HG03280 (cell line): Measurements from ENCODE around the gene NNT.
"Not testable (repeated sequence)": the region's sequence is repeated elsewhere in the genome, so short reads cannot be mapped to it uniquely, and the experiment has no call there.

Experiments used
- ATAC-seq: cut with Tn5 transposase; IDR thresholded peaks from one replicate; pipeline ENCODE4 v1.9.1; 2021; ENCODE audit warnings: mild to moderate bottlenecking, moderate library complexity; ENCODE audit not compliant: unreplicated experiment

NNT gene

GRCh38 chr5:43663916-43664315, 60.9 kb downstream of the NNT start:
- ATAC-seq, result no peak

- ATAC-seq, result no peak
Observed at GRCh38 chr5:43664501-43665040, 61.6 kb downstream of the NNT start.

GRCh38 chr5:43665749-43666148, 62.8 kb downstream of the NNT start:
- not testable (repeated sequence) for ATAC-seq

DNA sequence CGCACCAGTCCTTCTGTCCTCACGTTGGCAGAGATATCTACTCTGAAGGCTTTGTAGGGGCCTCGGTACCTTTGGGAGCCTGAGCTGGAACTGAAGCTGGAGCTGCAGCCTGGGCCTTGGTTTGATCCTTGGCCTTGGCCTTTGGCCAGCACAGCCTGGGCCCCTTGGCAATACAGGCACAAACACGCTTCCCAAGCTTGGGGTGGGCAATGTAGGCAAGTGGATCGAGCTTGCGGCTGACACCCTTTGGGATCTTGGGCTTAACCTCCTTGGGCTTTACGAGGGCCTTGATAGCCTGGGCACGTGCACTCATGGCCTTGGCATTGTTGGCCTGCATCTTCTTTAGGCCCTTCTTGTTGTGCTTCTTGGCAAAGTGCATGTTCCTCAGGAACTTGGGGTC, 63.7 kb downstream of the NNT start:
- not testable (repeated sequence) for ATAC-seq

- not testable (repeated sequence) for ATAC-seq
Observed at GRCh38 chr5:43667379-43667778, 64.4 kb downstream of the NNT start.

- no peak for ATAC-seq
Observed at GRCh38 chr5:43674536-43674935, 71.6 kb downstream of the NNT start.

DNA sequence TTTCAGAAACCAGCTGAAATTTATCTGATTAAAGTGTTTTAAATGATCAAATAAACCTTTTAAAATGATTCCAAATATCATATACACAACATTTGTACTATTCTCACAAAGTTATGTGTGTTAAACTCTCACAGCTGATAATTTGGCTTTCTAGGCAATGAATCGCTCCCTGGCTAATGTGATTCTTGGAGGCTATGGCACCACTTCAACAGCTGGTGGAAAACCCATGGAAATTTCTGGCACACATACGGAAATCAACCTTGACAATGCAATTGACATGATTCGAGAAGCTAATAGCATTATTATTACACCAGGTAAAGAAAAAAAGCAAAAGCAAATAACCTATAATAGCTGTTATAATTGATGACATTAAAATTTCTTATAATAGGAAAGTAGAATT, 72.4 kb downstream of the NNT start:
- no peak for ATAC-seq

GRCh38 chr5:43676083-43676840, 73.3 kb downstream of the NNT start:
- ATAC-seq, result no peak

GRCh38 chr5:43677253-43677652, 74.3 kb downstream of the NNT start:
- ATAC-seq, result no peak

DNA sequence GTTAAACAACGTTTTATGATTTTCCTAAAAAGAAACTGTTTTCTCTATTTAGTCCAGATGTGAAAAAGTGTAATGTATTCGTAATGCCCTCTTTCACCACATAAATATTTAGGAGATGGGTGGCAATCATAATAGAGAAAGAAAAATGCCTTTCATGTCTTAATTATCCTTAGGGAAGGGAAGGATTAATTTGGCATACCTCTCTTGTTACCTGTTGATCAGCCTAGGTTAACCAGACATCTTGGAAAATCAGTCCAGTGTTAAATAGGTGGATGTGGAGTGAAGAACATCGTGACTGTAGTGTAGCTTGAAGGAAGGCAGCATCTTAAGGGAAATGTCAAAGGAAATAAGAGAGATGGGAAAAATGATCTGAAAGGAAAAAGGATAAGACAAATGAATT, 76.2 kb downstream of the NNT start:
- no peak for ATAC-seq

GRCh38 chr5:43680286-43680685, 77.3 kb downstream of the NNT start:
- ATAC-seq, result no peak

DNA sequence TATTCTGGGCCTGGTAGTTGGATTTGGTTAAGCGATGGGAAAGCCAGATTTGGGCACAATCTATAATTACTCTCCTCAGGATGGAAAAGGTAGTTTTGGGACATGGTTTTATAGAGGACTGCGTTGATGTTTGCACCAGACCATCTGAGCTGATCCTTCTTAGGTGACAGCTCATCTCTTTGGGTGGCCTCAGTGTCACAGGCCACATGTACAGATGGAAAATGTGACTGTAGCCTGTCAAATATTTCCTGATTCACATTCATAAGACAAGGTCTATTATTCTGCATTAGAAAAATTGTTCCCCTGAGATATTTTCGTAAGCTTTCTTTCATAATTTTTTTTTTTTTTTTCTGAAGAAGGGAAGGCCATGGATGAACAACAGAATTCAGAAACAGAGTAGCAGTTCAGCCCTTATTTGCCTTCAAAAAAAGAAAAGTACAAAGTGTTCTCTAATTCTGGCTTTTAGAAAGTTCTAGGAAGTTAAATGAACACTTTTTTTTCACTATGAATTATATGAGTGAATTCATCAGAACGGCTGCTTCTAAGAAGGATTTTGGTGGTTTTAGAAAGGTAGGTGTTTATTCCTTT, 81.0 kb downstream of the NNT start:
- no peak for ATAC-seq

DNA sequence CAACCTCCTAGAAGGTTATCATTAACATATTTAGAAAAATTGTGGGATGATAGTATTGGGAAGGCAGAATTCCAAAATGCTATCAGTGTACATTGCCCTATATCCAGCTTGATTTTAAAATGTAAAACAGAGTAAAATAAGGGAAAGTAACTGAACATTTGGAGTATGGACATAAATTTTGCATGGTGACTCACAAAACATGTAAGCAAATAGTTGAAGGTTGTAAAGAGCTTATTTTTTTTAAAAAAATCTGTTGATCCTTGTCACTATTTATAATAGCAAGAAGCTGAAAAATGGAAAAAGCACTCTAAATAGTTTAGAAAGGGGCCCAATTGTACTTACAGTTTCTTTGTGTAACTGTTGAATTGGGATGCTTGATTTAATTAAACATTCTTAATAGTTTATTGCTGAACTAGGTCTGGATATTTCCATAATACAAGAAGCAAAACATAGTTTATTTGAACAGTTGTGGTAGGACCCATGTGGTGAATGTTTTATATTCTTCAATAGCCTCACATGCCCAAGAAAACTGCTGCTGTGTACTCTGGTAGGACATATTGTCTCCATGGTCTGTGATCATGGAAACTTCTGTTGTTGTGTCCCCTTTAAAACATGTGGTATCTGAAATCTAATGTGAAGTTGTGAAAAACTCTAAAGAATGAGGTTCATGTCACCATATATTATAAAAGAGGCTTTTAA, 82.4 kb downstream of the NNT start:
- ATAC-seq, result no peak

GRCh38 chr5:43687275-43687674, 84.3 kb downstream of the NNT start:
- no peak for ATAC-seq

DNA sequence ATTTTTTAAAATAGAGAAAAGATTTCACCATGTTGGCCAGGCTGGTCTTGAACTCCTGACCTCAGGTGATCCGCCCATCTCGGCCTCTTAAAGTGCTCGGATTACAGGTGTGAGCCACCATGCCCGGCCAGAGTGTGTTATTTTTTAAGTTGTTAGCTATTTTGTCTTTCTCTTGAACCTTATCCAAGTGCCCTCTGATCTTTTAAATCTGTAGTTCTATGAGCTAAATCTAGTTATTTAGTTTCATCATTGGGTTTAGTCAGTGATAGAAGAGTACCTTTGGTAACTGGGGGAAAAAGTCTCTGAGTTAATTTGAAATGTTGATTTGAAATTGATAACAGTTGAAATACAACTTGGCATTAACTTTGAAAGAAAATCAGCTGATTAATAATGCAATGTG, 88.3 kb downstream of the NNT start:
- no peak for ATAC-seq

- ATAC-seq, result no peak
Observed at GRCh38 chr5:43691893-43692292, 88.9 kb downstream of the NNT start.

DNA sequence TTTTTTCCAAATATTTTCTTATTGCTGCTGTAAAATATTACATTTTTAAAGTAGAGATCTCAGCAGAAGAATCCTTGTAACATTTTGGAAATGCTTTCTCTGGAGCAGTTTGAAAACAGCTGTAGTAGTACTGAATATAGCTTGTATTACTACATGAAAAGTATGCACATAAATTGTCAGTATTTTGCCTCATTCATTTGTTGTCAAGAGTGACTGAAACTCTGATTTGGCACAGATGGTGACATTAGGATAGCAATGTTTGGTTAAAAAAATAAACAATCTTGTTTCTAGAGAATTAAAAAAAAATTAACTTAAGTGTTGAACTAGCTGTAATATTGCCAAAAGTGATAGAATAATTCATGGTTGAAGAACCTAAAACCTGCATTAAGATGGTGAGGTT, 90.4 kb downstream of the NNT start:
- no peak for ATAC-seq

DNA sequence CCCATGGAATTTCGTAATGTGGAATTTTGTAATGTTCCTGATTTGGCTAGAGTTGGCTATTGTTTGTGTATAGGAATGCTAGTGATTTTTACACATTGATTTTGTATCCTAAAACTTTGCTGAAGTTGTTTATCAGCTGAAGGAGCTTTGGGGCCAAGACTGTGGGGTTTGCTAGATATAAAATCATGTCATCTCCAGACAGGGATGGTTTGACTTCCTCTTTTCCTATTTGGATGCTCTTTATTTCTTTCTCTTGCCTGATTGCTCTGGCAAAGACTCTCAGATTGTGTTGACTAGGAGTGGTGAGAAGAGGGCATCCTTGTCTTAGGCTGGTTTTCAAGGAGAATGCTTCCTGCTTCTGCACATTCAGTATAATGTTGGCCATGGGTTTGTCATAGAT, 91.0 kb downstream of the NNT start:
- ATAC-seq, result no peak

DNA sequence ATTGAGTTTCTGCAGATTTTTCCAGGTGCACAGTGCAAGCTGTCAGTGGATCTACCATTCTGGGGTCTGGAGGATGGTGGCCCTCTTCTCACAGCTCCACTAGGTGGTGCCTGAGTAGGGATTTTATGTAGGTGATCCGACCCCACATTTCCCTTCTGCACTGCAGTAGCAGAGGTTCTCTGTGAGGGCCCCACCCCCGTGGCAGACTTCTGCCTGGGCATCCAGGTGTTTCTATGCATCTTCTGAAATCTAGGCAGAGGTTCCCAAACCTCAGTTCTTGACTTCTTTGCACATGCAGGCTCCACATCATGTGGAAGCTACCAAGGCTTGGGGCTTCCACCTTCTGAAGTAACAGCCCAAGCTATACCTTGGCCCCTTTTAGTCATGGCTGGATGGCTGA, 93.5 kb downstream of the NNT start:
- not testable (repeated sequence) for ATAC-seq

DNA sequence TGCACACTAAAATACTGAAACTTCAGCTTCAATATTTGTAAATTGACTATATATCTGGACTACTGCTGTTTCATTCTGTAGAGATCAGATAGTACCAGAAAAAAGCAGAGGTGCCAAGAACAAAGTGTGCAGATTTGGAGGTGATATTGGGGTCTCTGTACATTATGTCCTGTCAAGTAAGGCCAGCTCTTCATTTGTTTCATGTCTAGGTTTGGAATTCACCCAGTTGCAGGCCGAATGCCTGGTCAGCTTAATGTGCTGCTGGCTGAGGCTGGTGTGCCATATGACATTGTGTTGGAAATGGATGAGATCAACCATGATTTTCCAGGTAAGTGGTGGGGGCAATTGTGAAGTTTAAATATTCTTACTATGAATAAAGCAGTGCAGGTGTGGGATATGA, 96.9 kb downstream of the NNT start:
- ATAC-seq, result no peak

GRCh38 chr5:43700601-43701000, 97.6 kb downstream of the NNT start:
- no peak for ATAC-seq

DNA sequence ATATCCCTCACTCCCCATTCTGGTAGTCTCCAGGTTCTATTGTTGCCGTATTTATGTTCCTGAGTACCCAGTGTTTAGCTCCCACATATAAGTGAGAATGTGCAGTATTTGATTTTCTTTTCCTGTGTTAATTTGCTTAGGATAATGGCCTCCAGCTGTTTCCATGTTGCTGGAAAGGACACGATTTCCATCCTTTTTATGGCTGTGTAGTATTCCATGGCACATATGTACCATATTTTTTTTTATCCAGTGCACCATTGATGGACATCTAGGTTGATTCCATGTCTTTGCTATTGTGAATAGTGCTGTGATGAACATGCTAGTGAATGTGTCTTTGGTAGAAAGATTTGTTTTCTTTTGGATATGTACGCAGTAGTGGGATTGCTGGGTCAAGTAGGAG, 98.2 kb downstream of the NNT start:
- no peak for ATAC-seq
